HepG2 (cell line): ENCODE measurements around the gene HIGD1A. TPM values are rescaled to one million over a fixed set of nuclear protein-coding genes. Genes with fewer than 3 reads are reported as not detected.

Experiments used
- ATAC-seq: fragments of 200-7000 bp; cut with Tn5 transposase; 3 replicates; pipeline ENCODE4 v1.9.1; 2020; ENCODE audit warnings: mild to moderate bottlenecking, moderate library complexity
- BruUV-seq: library from RNA; stranded (reverse); fragments of 400-500 nt; replicated peaks from 2 replicates; lab custom pipeline; 2021; lab: Mats Ljungman, UMichigan
- CTCF ChIA-PET: fragments of 300-600 bp; formaldehyde crosslinking; extraction: SDS; loops from one replicate; lab custom pipeline; 2021; ENCODE audit warnings: low total read pairs, inconsistent platforms, low intra/inter-chr PET ratio; lab: Yijun Ruan, JAX
- POLR2A ChIA-PET: fragments of 350-600 bp; sonication (Branson Sonifier 250); formaldehyde crosslinking; loops from one replicate; lab custom pipeline; 2020; ENCODE audit warnings: antibody characterized with exemption, inconsistent platforms; lab: Yijun Ruan, JAX
- DNase-seq: peaks from one replicate; pipeline ENCODE4 v3.0.0-alpha.2; 2015; ENCODE audit warnings: low spot score
- FAIRE-seq: peaks from 3 replicates; lab custom pipeline; 2011; peaks lifted over from hg19 to GRCh38; lab: Jason Lieb, UNC
- H2AFZ ChIP-seq: one replicate; pipeline ENCODE4 v1.6.1; 2011; ENCODE audit warnings: low read length, inconsistent platforms
- H3K27ac ChIP-seq: fragments of 300-600 bp; 3 replicates; pipeline ENCODE4 v1.8.0; 2011; ENCODE audit warnings: mixed run types, mild to moderate bottlenecking, mixed read lengths, low read length, inconsistent platforms; ENCODE audit not compliant: insufficient read depth; ENCODE audit errors: extremely low read length
- H3K27me3 ChIP-seq, 2 experiments: fragments of 200-600 bp in 1 of 2; 2 replicates in 1 of 2; 3 replicates in 1 of 2; pipeline versions ENCODE4 v1.6.0 to v1.8.0; 2011; ENCODE audit warnings: low read length in 2 of 2, mild to moderate bottlenecking in 2 of 2, moderate library complexity in 2 of 2, inconsistent platforms in 1 of 2; ENCODE audit not compliant: insufficient read depth in 2 of 2, control insufficient read depth in 1 of 2
- H3K36me3 ChIP-seq, 2 experiments: fragments of 200-600 bp in 1 of 2; replicated peaks in 1 of 2; 2 replicates in 1 of 2; 3 replicates in 1 of 2; pipeline versions ENCODE4 v1.5.1 to v1.8.0; 2011; ENCODE audit warnings: low read length in 2 of 2, inconsistent platforms in 1 of 2; ENCODE audit not compliant: insufficient read depth in 2 of 2, control insufficient read depth in 1 of 2
- H3K4me1 ChIP-seq: 2 replicates; pipeline ENCODE4 v1.5.1; 2012; ENCODE audit warnings: low read length, inconsistent platforms; ENCODE audit not compliant: insufficient read depth
- H3K4me2 ChIP-seq: 2 replicates; pipeline ENCODE4 v1.6.0; 2011; ENCODE audit warnings: low read depth, low read length, inconsistent platforms
- H3K4me3 ChIP-seq, 3 experiments: fragments of 200-600 bp in 1 of 3; sonication (generic), shearing (Covaris generic) in 1 of 3; replicated peaks in 1 of 3; 2 replicates each; pipeline ENCODE4 v1.5.1; 2011 to 2016; ENCODE audit warnings: low read length in 3 of 3, inconsistent platforms in 2 of 3, low read depth in 2 of 3, mild to moderate bottlenecking in 2 of 3, control low read depth in 1 of 3, mixed read lengths in 1 of 3; ENCODE audit not compliant: insufficient read depth in 1 of 3
- H3K79me2 ChIP-seq: one replicate; pipeline ENCODE4 v1.6.1; 2011; ENCODE audit warnings: low read length, inconsistent platforms; ENCODE audit not compliant: insufficient read depth
- H3K9ac ChIP-seq: 2 replicates; pipeline ENCODE4 v1.6.0; 2011; ENCODE audit warnings: mild to moderate bottlenecking, low read depth, low read length, inconsistent platforms; ENCODE audit not compliant: insufficient read depth
- H3K9me3 ChIP-seq: 2 replicates; pipeline ENCODE4 v1.5.1; 2012; ENCODE audit warnings: mild to moderate bottlenecking, low read length
- H4K20me1 ChIP-seq: 2 replicates; pipeline ENCODE4 v1.6.0; 2011; ENCODE audit warnings: inconsistent platforms, mild to moderate bottlenecking, low read length, moderate library complexity; ENCODE audit not compliant: insufficient read depth
- IRF9 ChIP-seq: sonication (generic); formaldehyde crosslinking; IDR thresholded peaks from 2 replicates; pipeline ENCODE4 v1.8.0; 2022; ENCODE audit warnings: missing genetic modification reagents, mild to moderate bottlenecking, borderline replicate concordance
- MTF1 ChIP-seq: sonication (generic); formaldehyde crosslinking; IDR thresholded peaks from 2 replicates; pipeline ENCODE4 v1.5.0; 2020; ENCODE audit warnings: missing genetic modification reagents
- RBM22 ChIP-seq: fragments of 200-400 bp; formaldehyde crosslinking; optimal IDR thresholded peaks from 2 replicates; pipeline ENCODE3; 2017; ENCODE audit warnings: mild to moderate bottlenecking, low read length, moderate library complexity
- ZNF143 ChIP-seq: sonication (generic); formaldehyde crosslinking; IDR thresholded peaks from 2 replicates; pipeline ENCODE4 v1.4.0; 2020; ENCODE audit warnings: missing genetic modification reagents
- ZNF253 ChIP-seq: sonication (generic); formaldehyde crosslinking; IDR thresholded peaks from 2 replicates; pipeline ENCODE4 v1.8.0; 2022; ENCODE audit warnings: mild to moderate bottlenecking, missing genetic modification reagents, borderline replicate concordance
- ZNF264 ChIP-seq: sonication (generic); formaldehyde crosslinking; IDR thresholded peaks from 2 replicates; pipeline ENCODE4 v1.4.0; 2020; ENCODE audit warnings: missing genetic modification reagents
- ZNF33A ChIP-seq: sonication (generic); formaldehyde crosslinking; IDR thresholded peaks from 2 replicates; pipeline ENCODE4 v1.5.1; 2020; ENCODE audit warnings: missing genetic modification reagents, mild to moderate bottlenecking, moderate library complexity, borderline replicate concordance
- ZNF547 ChIP-seq: sonication (generic); formaldehyde crosslinking; IDR thresholded peaks from 2 replicates; pipeline ENCODE4 v1.5.1; 2020; ENCODE audit warnings: mild to moderate bottlenecking, missing genetic modification reagents
- ZNF746 ChIP-seq: sonication (generic); formaldehyde crosslinking; IDR thresholded peaks from 2 replicates; pipeline ENCODE4 v1.8.0; 2022; ENCODE audit warnings: mild to moderate bottlenecking, missing genetic modification reagents
- ZSCAN12 ChIP-seq: sonication (generic); formaldehyde crosslinking; IDR thresholded peaks from 2 replicates; pipeline ENCODE4 v1.9.0; 2021; ENCODE audit warnings: mild to moderate bottlenecking, missing genetic modification reagents
- ZSCAN29 ChIP-seq: sonication (generic); formaldehyde crosslinking; conservative IDR thresholded peaks from 2 replicates; pipeline ENCODE4 v1.4.0; 2020; ENCODE audit warnings: mild to moderate bottlenecking, missing genetic modification reagents
- WGBS: methylation state at CpG from one replicate; pipeline ENCODE4 v1.1.6; 2017; ENCODE audit warnings: low lambda C conversion rate; 5-methylcytosine and 5-hydroxymethylcytosine counted together
- in situ Hi-C: cut with HindIII; loops from 2 replicates; pipeline ENCODE4 v1.10.0; 2017; ENCODE audit warnings: low pct_unique_long_range_greater_than_20kb; ENCODE audit not compliant: extremely low pct_ligation_motif_present
- intact Hi-C: fragments of 100-400 bp; cut with micrococcal nuclease; formaldehyde crosslinking; loops from one replicate; pipeline ENCODE4 v1.10.0; 2022; ENCODE audit not compliant: unreplicated experiment
- polyA plus RNA-seq, 8 experiments: library from polyadenylated mRNA; depleted of rRNA in 3 of 8; stranded (reverse) in 7 of 8; unstranded in 1 of 8; fragments of >200 nt; fragmentation: Illumina TruSeq in 4 of 8; extraction: Trizol in 4 of 8; gene quantifications; 2 replicates each; pipeline versions ENCODE4 v1.2.1 to v1.2.3, GENCODE V29; 2011 to 2016; ENCODE audit warnings: low read depth in 4 of 8, missing spikeins in 1 of 8, mixed read lengths in 1 of 8; ENCODE audit not compliant: insufficient read depth in 1 of 8
- total RNA-seq, 5 experiments: library from RNA; depleted of rRNA; stranded (reverse); fragments of >200 nt; fragmentation: Illumina TruSeq; extraction: Trizol; gene quantifications; 2 replicates each; pipeline ENCODE4 v1.2.3, GENCODE V29; 2016; ENCODE audit warnings: low read depth in 1 of 5
- TF ChIP-seq, protein P1 (sequence below): sonication (generic); formaldehyde crosslinking; conservative IDR thresholded peaks from 2 replicates; pipeline ENCODE4 v1.8.0; 2022; ENCODE audit warnings: mild to moderate bottlenecking, moderate library complexity, missing genetic modification reagents
- TF ChIP-seq, protein P2 (sequence below): fragments of 450-650 bp; IDR thresholded peaks from 2 replicates; pipeline ENCODE4 v1.6.1; 2017; ENCODE audit warnings: mild to moderate bottlenecking
- TF ChIP-seq, protein P3 (sequence below): IDR thresholded peaks from 2 replicates; pipeline ENCODE4 v1.6.1; 2012; ENCODE audit warnings: low read length, improper control_type of control experiment

Gene HIGD1A
- total and polyA plus RNA-seq, 2 of the 13 experiments (the other 11 are each of a cell fraction or from before 2014, with no cell fraction given) = 222 to 253 TPM

GRCh38 chr3:42819351-42819965 lies 15.2 kb upstream of the HIGD1A start (continued):
- TF ChIP-seq ZNF33A (CRISPR knock-in tag) (no peak), ZNF143 (CRISPR knock-in tag) (no peak), ZNF253 (no peak), RBM22 (no peak), ZSCAN29 (CRISPR knock-in tag) (no peak), ZNF547 (CRISPR knock-in tag) (0 out of 2 replicates have a peak, but pooled peaks have one; percentile 50)
- TF ChIP-seq, protein P1, sequence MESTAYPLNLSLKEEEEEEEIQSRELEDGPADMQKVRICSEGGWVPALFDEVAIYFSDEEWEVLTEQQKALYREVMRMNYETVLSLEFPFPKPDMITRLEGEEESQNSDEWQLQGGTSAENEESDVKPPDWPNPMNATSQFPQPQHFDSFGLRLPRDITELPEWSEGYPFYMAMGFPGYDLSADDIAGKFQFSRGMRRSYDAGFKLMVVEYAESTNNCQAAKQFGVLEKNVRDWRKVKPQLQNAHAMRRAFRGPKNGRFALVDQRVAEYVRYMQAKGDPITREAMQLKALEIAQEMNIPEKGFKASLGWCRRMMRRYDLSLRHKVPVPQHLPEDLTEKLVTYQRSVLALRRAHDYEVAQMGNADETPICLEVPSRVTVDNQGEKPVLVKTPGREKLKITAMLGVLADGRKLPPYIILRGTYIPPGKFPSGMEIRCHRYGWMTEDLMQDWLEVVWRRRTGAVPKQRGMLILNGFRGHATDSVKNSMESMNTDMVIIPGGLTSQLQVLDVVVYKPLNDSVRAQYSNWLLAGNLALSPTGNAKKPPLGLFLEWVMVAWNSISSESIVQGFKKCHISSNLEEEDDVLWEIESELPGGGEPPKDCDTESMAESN (CRISPR knock-in tag) = no peak

DNA sequence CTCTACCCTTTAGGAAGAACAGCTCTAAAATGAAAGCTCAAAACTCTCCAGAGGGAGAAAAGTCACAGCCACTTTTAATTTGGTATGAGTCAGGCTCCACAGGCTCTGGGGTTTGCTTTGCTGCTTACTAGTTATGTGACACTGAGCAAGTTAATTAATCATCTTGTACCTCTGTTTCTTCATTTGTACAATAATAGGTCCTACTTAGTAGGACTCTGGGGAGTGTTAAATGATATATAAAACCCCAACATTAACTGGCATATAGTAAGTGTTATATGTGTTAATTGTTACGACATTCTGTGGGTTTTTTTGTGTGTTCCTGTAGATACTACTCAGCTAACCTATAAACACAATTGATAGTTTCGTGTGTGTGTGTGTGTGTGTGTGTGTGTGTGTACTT lies 11.5 kb upstream of the HIGD1A start:
- WGBS = 70% methylated on average over 2 of the region's 2 CpGs
- H3K27me3 ChIP-seq = no peaks in the 10 kb centered on the region
- no peak for FAIRE-seq
- no peaks in the 10 kb centered on the region for H4K20me1 ChIP-seq
- in situ Hi-C loops (no loop called here), intact Hi-C loops (no loop called here)
- no peak overlapping the region for H3K9ac ChIP-seq
- CTCF ChIA-PET = no interaction called here
- peaks cover 78% of the 10 kb centered on the region for H3K4me1 ChIP-seq
- ATAC-seq = no peak
- no peak overlapping the region for H3K27ac ChIP-seq
- H3K36me3 ChIP-seq = no peaks in the 10 kb centered on the region
- BruUV-seq = no TSS peak
- no peaks in the 10 kb centered on the region for H3K9me3 ChIP-seq
- no peak overlapping the region for H3K4me2 ChIP-seq
- no peaks in the 10 kb centered on the region for H3K79me2 ChIP-seq
- no peak overlapping the region for H3K4me3 ChIP-seq
- POLR2A ChIA-PET = interaction anchor here (0.7 to 4.6 kb wide), 4 partner anchors 11 to 15 kb away, joined by 3 to 41 read pairs (median 4); partner anchors contain the start of gene HIGD1A
- no peak overlapping the region for H2AFZ ChIP-seq
- no peak for DNase-seq
- no peak for TF ChIP-seq ZNF746 (CRISPR knock-in tag)
- TF ChIP-seq, protein P2, sequence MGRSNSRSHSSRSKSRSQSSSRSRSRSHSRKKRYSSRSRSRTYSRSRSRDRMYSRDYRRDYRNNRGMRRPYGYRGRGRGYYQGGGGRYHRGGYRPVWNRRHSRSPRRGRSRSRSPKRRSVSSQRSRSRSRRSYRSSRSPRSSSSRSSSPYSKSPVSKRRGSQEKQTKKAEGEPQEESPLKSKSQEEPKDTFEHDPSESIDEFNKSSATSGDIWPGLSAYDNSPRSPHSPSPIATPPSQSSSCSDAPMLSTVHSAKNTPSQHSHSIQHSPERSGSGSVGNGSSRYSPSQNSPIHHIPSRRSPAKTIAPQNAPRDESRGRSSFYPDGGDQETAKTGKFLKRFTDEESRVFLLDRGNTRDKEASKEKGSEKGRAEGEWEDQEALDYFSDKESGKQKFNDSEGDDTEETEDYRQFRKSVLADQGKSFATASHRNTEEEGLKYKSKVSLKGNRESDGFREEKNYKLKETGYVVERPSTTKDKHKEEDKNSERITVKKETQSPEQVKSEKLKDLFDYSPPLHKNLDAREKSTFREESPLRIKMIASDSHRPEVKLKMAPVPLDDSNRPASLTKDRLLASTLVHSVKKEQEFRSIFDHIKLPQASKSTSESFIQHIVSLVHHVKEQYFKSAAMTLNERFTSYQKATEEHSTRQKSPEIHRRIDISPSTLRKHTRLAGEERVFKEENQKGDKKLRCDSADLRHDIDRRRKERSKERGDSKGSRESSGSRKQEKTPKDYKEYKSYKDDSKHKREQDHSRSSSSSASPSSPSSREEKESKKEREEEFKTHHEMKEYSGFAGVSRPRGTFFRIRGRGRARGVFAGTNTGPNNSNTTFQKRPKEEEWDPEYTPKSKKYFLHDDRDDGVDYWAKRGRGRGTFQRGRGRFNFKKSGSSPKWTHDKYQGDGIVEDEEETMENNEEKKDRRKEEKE = no peak
- TF ChIP-seq IRF9 (CRISPR knock-in tag) = no peak
- TF ChIP-seq, protein P3, sequence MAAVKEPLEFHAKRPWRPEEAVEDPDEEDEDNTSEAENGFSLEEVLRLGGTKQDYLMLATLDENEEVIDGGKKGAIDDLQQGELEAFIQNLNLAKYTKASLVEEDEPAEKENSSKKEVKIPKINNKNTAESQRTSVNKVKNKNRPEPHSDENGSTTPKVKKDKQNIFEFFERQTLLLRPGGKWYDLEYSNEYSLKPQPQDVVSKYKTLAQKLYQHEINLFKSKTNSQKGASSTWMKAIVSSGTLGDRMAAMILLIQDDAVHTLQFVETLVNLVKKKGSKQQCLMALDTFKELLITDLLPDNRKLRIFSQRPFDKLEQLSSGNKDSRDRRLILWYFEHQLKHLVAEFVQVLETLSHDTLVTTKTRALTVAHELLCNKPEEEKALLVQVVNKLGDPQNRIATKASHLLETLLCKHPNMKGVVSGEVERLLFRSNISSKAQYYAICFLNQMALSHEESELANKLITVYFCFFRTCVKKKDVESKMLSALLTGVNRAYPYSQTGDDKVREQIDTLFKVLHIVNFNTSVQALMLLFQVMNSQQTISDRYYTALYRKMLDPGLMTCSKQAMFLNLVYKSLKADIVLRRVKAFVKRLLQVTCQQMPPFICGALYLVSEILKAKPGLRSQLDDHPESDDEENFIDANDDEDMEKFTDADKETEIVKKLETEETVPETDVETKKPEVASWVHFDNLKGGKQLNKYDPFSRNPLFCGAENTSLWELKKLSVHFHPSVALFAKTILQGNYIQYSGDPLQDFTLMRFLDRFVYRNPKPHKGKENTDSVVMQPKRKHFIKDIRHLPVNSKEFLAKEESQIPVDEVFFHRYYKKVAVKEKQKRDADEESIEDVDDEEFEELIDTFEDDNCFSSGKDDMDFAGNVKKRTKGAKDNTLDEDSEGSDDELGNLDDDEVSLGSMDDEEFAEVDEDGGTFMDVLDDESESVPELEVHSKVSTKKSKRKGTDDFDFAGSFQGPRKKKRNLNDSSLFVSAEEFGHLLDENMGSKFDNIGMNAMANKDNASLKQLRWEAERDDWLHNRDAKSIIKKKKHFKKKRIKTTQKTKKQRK = no peak
- no peak for TF ChIP-seq MTF1 (CRISPR knock-in tag)
- no peak for TF ChIP-seq ZSCAN12 (CRISPR knock-in tag)
- TF ChIP-seq ZNF253 = no peak
- TF ChIP-seq ZNF264 (CRISPR knock-in tag) = no peak
